H9 (cell line): ENCODE measurements around the gene ACTN1. TPM values are rescaled to one million over a fixed set of nuclear protein-coding genes. Genes with fewer than 3 reads are reported as not detected.
"Not testable (repeated sequence)": the region's sequence is repeated elsewhere in the genome, so short reads cannot be mapped to it uniquely, and the experiment has no call there.

Source experiments
- DNase-seq: peaks from one replicate; pipeline ENCODE4 v3.0.0-alpha.2; 2017
- H2AFZ ChIP-seq: one replicate; pipeline ENCODE4 v1.6.1; 2013; ENCODE audit warnings: mild to moderate bottlenecking, low read length, control low read depth, moderate library complexity
- H2AK5ac ChIP-seq: 2 replicates; pipeline ENCODE4 v1.6.1; 2013; ENCODE audit warnings: low read length, control low read depth, mixed read lengths; ENCODE audit not compliant: insufficient read length
- H2BK120ac ChIP-seq: one replicate; pipeline ENCODE4 v1.6.1; 2013; ENCODE audit warnings: low read depth, mild to moderate bottlenecking, low read length, control low read depth, inconsistent platforms; ENCODE audit not compliant: poor library complexity, severe bottlenecking
- H2BK12ac ChIP-seq: 2 replicates; pipeline ENCODE4 v1.6.1; 2013; ENCODE audit warnings: low read length, control low read depth, mixed read lengths, low read depth; ENCODE audit not compliant: insufficient read length
- H2BK15ac ChIP-seq: 2 replicates; pipeline ENCODE4 v1.6.1; 2013; ENCODE audit warnings: low read depth, low read length, control low read depth
- H2BK20ac ChIP-seq: one replicate; pipeline ENCODE4 v1.6.1; 2013; ENCODE audit warnings: low read depth, mild to moderate bottlenecking, low read length, control low read depth, inconsistent platforms; ENCODE audit not compliant: poor library complexity, severe bottlenecking
- H2BK5ac ChIP-seq: 2 replicates; pipeline ENCODE4 v1.6.1; 2013; ENCODE audit warnings: low read length, control low read depth, mixed read lengths; ENCODE audit not compliant: insufficient read length
- H3K14ac ChIP-seq: 2 replicates; pipeline ENCODE4 v1.6.1; 2013; ENCODE audit warnings: low read length, control low read depth; ENCODE audit not compliant: insufficient read depth
- H3K18ac ChIP-seq: 2 replicates; pipeline ENCODE4 v1.6.1; 2013; ENCODE audit warnings: low read depth, mild to moderate bottlenecking, mixed read lengths, low read length, control low read depth; ENCODE audit not compliant: insufficient read length
- H3K23ac ChIP-seq: 2 replicates; pipeline ENCODE4 v1.6.1; 2013; ENCODE audit warnings: low read length, control low read depth, mixed read lengths, low read depth; ENCODE audit not compliant: insufficient read length
- H3K23me2 ChIP-seq: 2 replicates; pipeline ENCODE4 v1.6.1; 2013; ENCODE audit warnings: low read depth, mild to moderate bottlenecking, mixed read lengths, low read length, control low read depth; ENCODE audit not compliant: insufficient read length, poor library complexity, severe bottlenecking
- H3K27ac ChIP-seq: 2 replicates; pipeline ENCODE4 v1.5.1; 2013; ENCODE audit warnings: low read length, control low read depth, mixed read lengths, low read depth; ENCODE audit not compliant: insufficient read length
- H3K27me3 ChIP-seq: 2 replicates; pipeline ENCODE4 v1.6.1; 2013; ENCODE audit warnings: low read length, control low read depth, inconsistent platforms; ENCODE audit not compliant: insufficient read depth
- H3K4ac ChIP-seq: 2 replicates; pipeline ENCODE4 v1.6.1; 2013; ENCODE audit warnings: low read depth, mild to moderate bottlenecking, control low read depth, inconsistent platforms, low read length, moderate library complexity
- H3K4me1 ChIP-seq: 2 replicates; pipeline ENCODE4 v1.6.1; 2013; ENCODE audit warnings: low read length, control low read depth, inconsistent platforms; ENCODE audit not compliant: insufficient read depth
- H3K4me2 ChIP-seq: 2 replicates; pipeline ENCODE4 v1.6.1; 2013; ENCODE audit warnings: low read length, control low read depth, mixed read lengths; ENCODE audit not compliant: insufficient read length, insufficient read depth
- H3K56ac ChIP-seq: 2 replicates; pipeline ENCODE4 v1.6.1; 2013; ENCODE audit warnings: low read depth, mild to moderate bottlenecking, mixed read lengths, low read length, control low read depth; ENCODE audit not compliant: insufficient read length
- H3K79me1 ChIP-seq: 2 replicates; pipeline ENCODE4 v1.6.1; 2013; ENCODE audit warnings: low read depth, mild to moderate bottlenecking, moderate library complexity, low read length, control low read depth, inconsistent platforms; ENCODE audit not compliant: insufficient read depth, poor library complexity, severe bottlenecking
- H3K79me2 ChIP-seq: 2 replicates; pipeline ENCODE4 v1.6.1; 2013; ENCODE audit warnings: low read length, control low read depth, inconsistent platforms; ENCODE audit not compliant: insufficient read depth
- H3K9ac ChIP-seq: 2 replicates; pipeline ENCODE4 v1.6.1; 2013; ENCODE audit warnings: low read length, control low read depth, mixed read lengths; ENCODE audit not compliant: insufficient read length; ENCODE audit errors: extremely low read depth
- H3K9me3 ChIP-seq: one replicate; pipeline ENCODE4 v1.6.1; 2013; ENCODE audit warnings: low read depth, low read length, inconsistent platforms; ENCODE audit not compliant: control insufficient read depth
- H3T11ph ChIP-seq: one replicate; pipeline ENCODE4 v1.6.1; 2013; ENCODE audit warnings: mild to moderate bottlenecking, low read length, control low read depth, inconsistent platforms
- H4K20me1 ChIP-seq: one replicate; pipeline ENCODE4 v1.6.1; 2013; ENCODE audit not compliant: control insufficient read depth, insufficient read length, insufficient read depth
- H4K5ac ChIP-seq: 2 replicates; pipeline ENCODE4 v1.6.1; 2013; ENCODE audit warnings: low read depth, mild to moderate bottlenecking, mixed read lengths, low read length, control low read depth; ENCODE audit not compliant: insufficient read length
- H4K8ac ChIP-seq: replicated peaks from 2 replicates; pipeline ENCODE4 v1.6.1; 2013; ENCODE audit warnings: low read length, control low read depth, mixed read lengths, low read depth; ENCODE audit not compliant: insufficient read length
- H4K91ac ChIP-seq: 2 replicates; pipeline ENCODE4 v1.6.1; 2013; ENCODE audit warnings: low read depth, mild to moderate bottlenecking, moderate library complexity, mixed read lengths, low read length, control low read depth; ENCODE audit not compliant: insufficient read length
- H3K27ac Mint-ChIP-seq, 3 experiments: 2 replicates in 2 of 3; 3 replicates in 1 of 3; pipeline ENCODE4 v1.8.0; 2020 to 2021; ENCODE audit warnings: mixed read lengths in 3 of 3, mild to moderate bottlenecking in 1 of 3, moderate library complexity in 1 of 3
- H3K27me3 Mint-ChIP-seq: 2 replicates; pipeline ENCODE4 v1.8.0; 2021; ENCODE audit warnings: low read depth, mild to moderate bottlenecking, moderate library complexity, mixed read lengths
- H3K36me3 Mint-ChIP-seq, 3 experiments: 2 replicates in 2 of 3; 3 replicates in 1 of 3; pipeline ENCODE4 v1.8.0; 2020 to 2021; ENCODE audit warnings: low read depth in 3 of 3, mixed read lengths in 3 of 3; ENCODE audit not compliant: insufficient read depth in 1 of 3
- H3K4me1 Mint-ChIP-seq, 2 experiments: 2 replicates each; pipeline ENCODE4 v1.8.0; 2020; ENCODE audit warnings: mixed read lengths in 2 of 2
- H3K4me3 Mint-ChIP-seq, 2 experiments: 2 replicates in 1 of 2; 3 replicates in 1 of 2; pipeline ENCODE4 v1.8.0; 2020 to 2021; ENCODE audit warnings: mild to moderate bottlenecking in 2 of 2, mixed read lengths in 2 of 2, moderate library complexity in 1 of 2
- H3K9me3 Mint-ChIP-seq, 2 experiments: 2 replicates in 1 of 2; 3 replicates in 1 of 2; pipeline ENCODE4 v1.8.0; 2020; ENCODE audit warnings: mild to moderate bottlenecking in 2 of 2, mixed read lengths in 2 of 2, moderate library complexity in 1 of 2
- WGBS: extraction: QIAGEN DNeasy Blood & Tissue Kit; methylation state at CpG from one replicate; pipeline ENCODE4 v1.1.7; 2013; ENCODE audit warnings: missing lambda C conversion rate, low lambda C conversion rate, mixed read lengths; ENCODE audit not compliant: insufficient read length; ENCODE audit errors: extremely low coverage; 5-methylcytosine and 5-hydroxymethylcytosine counted together
- total RNA-seq: library from RNA; stranded (reverse); gene quantifications from 2 replicates; pipeline ENCODE4 v1.2.1, GENCODE V29; 2021
- TF ChIP-seq, protein P1 (sequence below): fragments of 200-600 bp; sonication (generic); conservative IDR thresholded peaks from 3 replicates; pipeline ENCODE4 v1.8.0; 2021; ENCODE audit warnings: antibody characterized with exemption, mild to moderate bottlenecking

The ACTN1 gene
- total RNA-seq, 1 experiment from 2014 or later = 219 TPM

DNA sequence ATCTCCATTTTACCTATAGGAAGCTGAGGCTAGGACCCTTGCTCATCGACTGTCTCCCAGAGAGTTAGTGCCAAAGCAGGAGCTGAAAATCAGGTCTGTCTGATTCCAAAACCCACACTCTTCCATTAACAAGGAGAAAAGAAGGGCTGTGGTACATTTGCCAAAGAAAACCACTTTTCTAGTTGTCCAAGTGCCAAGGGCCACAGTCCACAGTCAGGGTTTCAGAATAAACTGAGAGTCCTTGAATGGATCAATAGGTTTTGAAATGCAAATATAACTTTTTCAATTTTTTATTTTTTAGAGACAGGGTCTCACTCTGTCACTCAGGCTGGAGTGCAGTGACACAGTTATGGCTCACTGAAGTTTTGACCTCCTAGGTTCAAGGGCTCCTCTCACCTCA is 130.8 kb downstream of the ACTN1 start:
- H2BK12ac ChIP-seq = no peak overlapping the region
- no peak overlapping the region for H4K91ac ChIP-seq
- H2BK20ac ChIP-seq = no peak overlapping the region
- Mint-ChIP-seq H3K4me3 (no peak overlapping the region), H3K27me3 (peaks cover under 1% of the 10 kb centered on the region; the same call in 1 of the 2 replicates), H3K27ac (no peak overlapping the region), H3K36me3 (peaks cover 0 to 3% (median 0%) of the 10 kb centered on the region in 3 experiments; a peak in 2 of 7 replicates), H3K9me3 (peaks cover 2 to 6% of the 10 kb centered on the region in 2 experiments; a peak in 4 of 5 replicates), H3K4me1 (peaks cover 6% of the 10 kb centered on the region in 2 experiments; a peak in 3 of 4 replicates)
- no peak overlapping the region for H3K23ac ChIP-seq
- no peak overlapping the region for H4K5ac ChIP-seq
- H3K4me1 ChIP-seq = no peaks in the 10 kb centered on the region
- H3K4ac ChIP-seq = no peak overlapping the region
- DNase-seq = no peak
- H2BK120ac ChIP-seq = no peak overlapping the region
- H3K4me2 ChIP-seq = no peak overlapping the region
- H4K20me1 ChIP-seq = no peaks in the 10 kb centered on the region
- H2BK15ac ChIP-seq = no peak overlapping the region
- no peaks in the 10 kb centered on the region for H3K79me2 ChIP-seq
- H2AK5ac ChIP-seq = no peak overlapping the region
- peaks cover 4% of the 10 kb centered on the region for H3K23me2 ChIP-seq
- H3K18ac ChIP-seq = no peak overlapping the region
- no peaks in the 10 kb centered on the region for H3K27me3 ChIP-seq
- H3K27ac ChIP-seq = no peak overlapping the region
- no peak overlapping the region for H3T11ph ChIP-seq
- no peak overlapping the region for H2AFZ ChIP-seq
- no peaks in the 10 kb centered on the region for H3K79me1 ChIP-seq
- no peak overlapping the region for H3K9ac ChIP-seq
- no peak overlapping the region for H3K56ac ChIP-seq
- H2BK5ac ChIP-seq = no peak overlapping the region
- no peaks in the 10 kb centered on the region for H3K9me3 ChIP-seq
- TF ChIP-seq, protein P1, sequence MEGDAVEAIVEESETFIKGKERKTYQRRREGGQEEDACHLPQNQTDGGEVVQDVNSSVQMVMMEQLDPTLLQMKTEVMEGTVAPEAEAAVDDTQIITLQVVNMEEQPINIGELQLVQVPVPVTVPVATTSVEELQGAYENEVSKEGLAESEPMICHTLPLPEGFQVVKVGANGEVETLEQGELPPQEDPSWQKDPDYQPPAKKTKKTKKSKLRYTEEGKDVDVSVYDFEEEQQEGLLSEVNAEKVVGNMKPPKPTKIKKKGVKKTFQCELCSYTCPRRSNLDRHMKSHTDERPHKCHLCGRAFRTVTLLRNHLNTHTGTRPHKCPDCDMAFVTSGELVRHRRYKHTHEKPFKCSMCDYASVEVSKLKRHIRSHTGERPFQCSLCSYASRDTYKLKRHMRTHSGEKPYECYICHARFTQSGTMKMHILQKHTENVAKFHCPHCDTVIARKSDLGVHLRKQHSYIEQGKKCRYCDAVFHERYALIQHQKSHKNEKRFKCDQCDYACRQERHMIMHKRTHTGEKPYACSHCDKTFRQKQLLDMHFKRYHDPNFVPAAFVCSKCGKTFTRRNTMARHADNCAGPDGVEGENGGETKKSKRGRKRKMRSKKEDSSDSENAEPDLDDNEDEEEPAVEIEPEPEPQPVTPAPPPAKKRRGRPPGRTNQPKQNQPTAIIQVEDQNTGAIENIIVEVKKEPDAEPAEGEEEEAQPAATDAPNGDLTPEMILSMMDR = no peak
- no peak overlapping the region for H3K14ac ChIP-seq
- no peak overlapping the region for H4K8ac ChIP-seq
- no CpG with 5 or more reads among the region's 1 CpG for WGBS

DNA sequence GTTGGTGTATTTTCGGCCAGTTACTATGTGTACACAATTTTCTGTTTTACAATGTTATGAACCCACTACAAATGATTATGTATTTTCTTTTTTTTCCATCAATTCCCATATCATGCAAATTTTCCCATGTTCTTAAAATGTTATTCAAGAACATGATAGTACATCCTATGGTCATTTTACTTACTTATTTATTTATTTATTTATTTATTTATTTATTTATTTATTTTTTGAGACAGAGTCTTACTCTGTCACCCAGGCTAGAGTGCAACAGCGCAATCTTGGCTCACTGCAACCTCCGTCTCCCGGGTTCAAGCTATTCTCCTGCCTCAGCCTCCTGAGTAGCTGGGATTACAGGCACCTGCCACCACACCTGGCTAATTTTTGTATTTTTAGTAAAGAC is 131.5 kb downstream of the ACTN1 start:
- H2BK20ac ChIP-seq, H3K4me3 Mint-ChIP-seq, H3K9me3 Mint-ChIP-seq: not testable (repeated sequence)

More for the DNA sequence above, 131.5 kb downstream of the ACTN1 start:
- not testable (repeated sequence) for H3T11ph ChIP-seq, H3K27me3 Mint-ChIP-seq, H3K9me3 ChIP-seq, H2BK15ac ChIP-seq, H3K36me3 Mint-ChIP-seq, H3K4me1 ChIP-seq, H2AFZ ChIP-seq, H3K4me1 Mint-ChIP-seq, H4K8ac ChIP-seq, H2BK12ac ChIP-seq, H3K79me1 ChIP-seq, H3K56ac ChIP-seq, H3K4ac ChIP-seq, DNase-seq, H4K20me1 ChIP-seq, H4K91ac ChIP-seq, H3K4me2 ChIP-seq, H2AK5ac ChIP-seq, H3K23ac ChIP-seq, H3K18ac ChIP-seq, H3K14ac ChIP-seq, H3K9ac ChIP-seq, H4K5ac ChIP-seq, H3K23me2 ChIP-seq, H3K27ac ChIP-seq, H2BK120ac ChIP-seq, H2BK5ac ChIP-seq, H3K79me2 ChIP-seq, H3K27ac Mint-ChIP-seq, H3K27me3 ChIP-seq
- no CpG with 5 or more reads among the region's 4 CpGs for WGBS
